ENCODE results near the gene MICAL1. TPM values are rescaled to one million over a fixed set of nuclear protein-coding genes. Genes with fewer than 3 reads are reported as not detected.

MICAL1 gene
- total and polyA plus RNA-seq, 9 donors = 10.3 to 24.0 (median 13.6) TPM

DNA sequence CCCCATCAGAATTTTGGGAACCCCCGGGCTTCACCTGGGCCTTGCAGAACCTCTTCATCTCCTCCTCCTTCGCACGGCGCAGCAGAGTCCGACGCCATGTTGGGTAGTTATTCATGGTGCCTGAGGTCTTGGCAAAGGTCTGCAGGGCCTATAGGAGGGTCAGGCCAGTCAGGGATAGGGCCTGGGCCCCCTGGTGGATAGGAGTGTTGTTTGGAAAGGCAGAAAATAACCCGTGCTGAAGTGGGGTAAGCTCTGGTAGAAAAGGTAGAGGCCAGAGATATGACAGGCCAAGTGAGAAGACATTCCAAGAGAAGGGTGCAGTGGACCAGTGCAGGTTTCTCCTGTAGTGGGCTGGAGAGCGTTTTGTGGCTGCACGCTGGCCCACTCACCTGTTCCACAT lies 10.2 kb downstream of the MICAL1 start:
- no peak overlapping the region for H3K27ac ChIP-seq
- no peak overlapping the region for H3K4me3 ChIP-seq
- TF ChIP-seq POLR2A (IDR thresholded peaks at IDR 0.05) = no peak
- no peak for TF ChIP-seq EP300 (IDR thresholded peaks at IDR 0.05)
- TF ChIP-seq, protein P1, sequence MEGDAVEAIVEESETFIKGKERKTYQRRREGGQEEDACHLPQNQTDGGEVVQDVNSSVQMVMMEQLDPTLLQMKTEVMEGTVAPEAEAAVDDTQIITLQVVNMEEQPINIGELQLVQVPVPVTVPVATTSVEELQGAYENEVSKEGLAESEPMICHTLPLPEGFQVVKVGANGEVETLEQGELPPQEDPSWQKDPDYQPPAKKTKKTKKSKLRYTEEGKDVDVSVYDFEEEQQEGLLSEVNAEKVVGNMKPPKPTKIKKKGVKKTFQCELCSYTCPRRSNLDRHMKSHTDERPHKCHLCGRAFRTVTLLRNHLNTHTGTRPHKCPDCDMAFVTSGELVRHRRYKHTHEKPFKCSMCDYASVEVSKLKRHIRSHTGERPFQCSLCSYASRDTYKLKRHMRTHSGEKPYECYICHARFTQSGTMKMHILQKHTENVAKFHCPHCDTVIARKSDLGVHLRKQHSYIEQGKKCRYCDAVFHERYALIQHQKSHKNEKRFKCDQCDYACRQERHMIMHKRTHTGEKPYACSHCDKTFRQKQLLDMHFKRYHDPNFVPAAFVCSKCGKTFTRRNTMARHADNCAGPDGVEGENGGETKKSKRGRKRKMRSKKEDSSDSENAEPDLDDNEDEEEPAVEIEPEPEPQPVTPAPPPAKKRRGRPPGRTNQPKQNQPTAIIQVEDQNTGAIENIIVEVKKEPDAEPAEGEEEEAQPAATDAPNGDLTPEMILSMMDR (IDR thresholded peaks at IDR 0.05) = no peak
- no peaks in the 10 kb centered on the region for H3K36me3 ChIP-seq
- H3K9me3 ChIP-seq = no peaks in the 10 kb centered on the region
- H3K4me1 ChIP-seq (ENCODE audit: insufficient read depth) = peaks cover 11% of the 10 kb centered on the region
- no peaks in the 10 kb centered on the region for H3K27me3 ChIP-seq
- intact Hi-C loops (cut with DNase I) = no loop called here
- no peak for DNase-seq
- 88 to 91% (median 89%) methylated on average over 9 of the region's 9 CpGs for WGBS, 3 donors

DNA sequence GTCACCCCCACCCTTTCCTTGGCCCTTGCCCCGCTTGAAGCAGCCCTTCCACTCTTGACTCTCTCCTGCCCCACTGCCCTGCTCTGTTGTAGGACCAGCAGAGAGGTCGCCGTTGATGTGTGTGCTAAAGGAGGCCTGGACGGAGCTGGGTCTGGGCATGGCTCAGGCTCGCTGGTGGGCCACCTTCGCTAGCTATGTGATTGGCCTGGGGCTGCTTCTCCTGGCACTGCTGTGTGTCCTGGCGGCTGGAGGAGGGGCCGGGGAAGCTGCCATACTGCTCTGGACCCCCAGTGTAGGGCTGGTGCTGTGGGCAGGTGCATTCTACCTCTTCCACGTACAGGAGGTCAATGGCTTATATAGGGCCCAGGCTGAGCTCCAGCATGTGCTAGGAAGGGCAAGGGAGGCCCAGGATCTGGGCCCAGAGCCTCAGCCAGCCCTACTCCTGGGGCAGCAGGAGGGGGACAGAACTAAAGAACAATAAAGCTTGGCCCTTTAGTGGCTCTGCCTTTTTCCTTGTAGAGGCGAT lies 12.1 kb downstream of the MICAL1 start:
- intact Hi-C loops (cut with DNase I) = loop anchor here in 1 of 4 donors (5.0 kb wide), 1 partner anchor 61 kb away; the partner anchor contains the start of gene CD164
- Histone ChIP-seq H3K27me3 (no peaks in the 10 kb centered on the region), H3K36me3 (no peaks in the 10 kb centered on the region), H3K4me3 (no peak overlapping the region), H3K27ac (no peak overlapping the region), H3K9me3 (no peaks in the 10 kb centered on the region), H3K4me1 (ENCODE audit: insufficient read depth) (peaks cover 11% of the 10 kb centered on the region)
- no peak for TF ChIP-seq POLR2A (IDR thresholded peaks at IDR 0.05)
- TF ChIP-seq EP300 (IDR thresholded peaks at IDR 0.05) = no peak
- TF ChIP-seq, protein P1 (IDR thresholded peaks at IDR 0.05) = no peak
- 93 to 96% (median 94%) methylated on average over 10 of the region's 10 CpGs for WGBS, 3 donors
- DNase-seq = no peak

DNA sequence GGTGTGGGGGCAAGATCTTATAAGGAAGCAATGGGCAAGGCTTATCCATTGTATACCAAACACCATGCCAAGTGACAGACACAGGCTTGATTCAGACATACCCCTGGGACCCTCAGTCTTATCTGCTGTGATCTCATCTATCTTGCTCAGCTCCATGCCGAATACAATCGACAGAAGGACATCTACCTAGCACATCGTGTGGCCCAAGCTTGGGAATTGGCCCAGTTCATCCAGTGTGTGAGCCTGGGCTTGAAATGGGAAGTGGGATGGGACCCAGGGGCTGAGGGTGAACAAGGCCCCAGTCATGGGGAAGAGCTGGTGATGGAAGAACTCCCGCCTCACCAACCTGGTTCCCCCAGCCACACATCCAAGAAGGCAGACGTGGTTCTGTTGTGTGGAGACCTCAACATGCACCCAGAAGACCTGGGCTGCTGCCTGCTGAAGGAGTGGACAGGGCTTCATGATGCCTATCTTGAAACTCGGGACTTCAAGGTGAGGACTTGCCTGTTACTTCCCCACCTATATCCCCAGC lies 13.1 kb downstream of the MICAL1 start:
- Histone ChIP-seq H3K27me3 (no peaks in the 10 kb centered on the region), H3K4me3 (no peak overlapping the region), H3K27ac (no peak overlapping the region), H3K4me1 (ENCODE audit: insufficient read depth) (peaks cover 11% of the 10 kb centered on the region), H3K36me3 (no peaks in the 10 kb centered on the region), H3K9me3 (no peaks in the 10 kb centered on the region)
- intact Hi-C loops (cut with DNase I) = loop anchor here in 1 of 4 donors (5.0 kb wide), 1 partner anchor 60 kb away; the partner anchor contains the start of gene CD164
- DNase-seq = no peak
- WGBS, 3 donors = 95 to 99% (median 95%) methylated on average over 6 of the region's 6 CpGs
- TF ChIP-seq, protein P1 (IDR thresholded peaks at IDR 0.05) = no peak
- no peak for TF ChIP-seq EP300 (IDR thresholded peaks at IDR 0.05)
- no peak for TF ChIP-seq POLR2A (IDR thresholded peaks at IDR 0.05)

DNA sequence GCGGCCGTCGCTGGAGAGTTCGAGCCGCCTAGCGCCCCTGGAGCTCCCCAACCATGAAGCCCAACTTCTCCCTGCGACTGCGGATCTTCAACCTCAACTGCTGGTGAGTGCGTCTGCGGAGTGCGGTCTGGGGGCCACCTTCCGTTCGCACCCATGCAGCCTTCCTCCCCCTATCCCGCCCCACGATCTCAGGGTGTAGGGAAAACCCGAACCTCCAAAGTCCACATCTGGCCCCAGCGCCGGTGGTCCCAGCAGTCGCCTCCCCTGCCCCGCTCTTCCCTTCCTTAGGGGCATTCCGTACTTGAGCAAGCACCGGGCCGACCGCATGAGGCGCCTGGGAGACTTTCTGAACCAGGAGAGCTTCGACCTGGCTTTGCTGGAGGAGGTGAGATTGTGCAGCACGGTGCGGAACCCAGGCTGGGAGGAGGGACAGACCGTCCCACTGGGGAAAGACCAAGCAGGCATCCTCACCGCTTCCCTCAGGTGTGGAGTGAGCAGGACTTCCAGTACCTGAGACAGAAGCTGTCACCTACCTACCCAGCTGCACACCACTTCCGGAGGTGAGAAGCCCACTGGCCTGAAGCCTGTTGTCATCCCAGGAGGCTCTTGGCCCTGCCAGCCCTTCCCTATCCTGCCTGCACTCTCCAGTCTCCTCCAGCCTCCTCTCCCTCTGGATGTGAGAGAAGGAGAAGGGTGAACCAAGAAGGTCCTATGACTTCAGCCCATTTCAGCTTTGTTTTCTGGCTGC lies 14.3 kb downstream of the MICAL1 start:
- Histone ChIP-seq H3K27me3 (no peaks in the 10 kb centered on the region), H3K4me3 (peak overlapping the region; percentile 72), H3K9me3 (no peaks in the 10 kb centered on the region), H3K36me3 (no peaks in the 10 kb centered on the region), H3K4me1 (ENCODE audit: insufficient read depth) (peaks cover 11% of the 10 kb centered on the region), H3K27ac (peak overlapping the region; percentile 35 to 81)
- 1 to 3% (median 1%) methylated on average over 28 to 31 of the region's 31 CpGs for WGBS, 3 donors
- TF ChIP-seq POLR2A (IDR thresholded peaks at IDR 0.05) (no peak), EP300 (IDR thresholded peaks at IDR 0.05) (no peak)
- TF ChIP-seq, protein P1 (IDR thresholded peaks at IDR 0.05) = no peak
- intact Hi-C loops (cut with DNase I) = loop anchor here in 1 of 4 donors (5.0 kb wide), 1 partner anchor 59 kb away; the partner anchor contains the start of gene CD164
- DNase-seq = peak; percentile 50 to 70 (median 58)
